NCI-H69 (cell line): Measurements from ENCODE around the gene ADAMTSL1.

Experiments
- DNase-seq: peaks from one replicate; lab custom pipeline; 2025; lab: John Stamatoyannopoulos, UW

Gene ADAMTSL1

DNA sequence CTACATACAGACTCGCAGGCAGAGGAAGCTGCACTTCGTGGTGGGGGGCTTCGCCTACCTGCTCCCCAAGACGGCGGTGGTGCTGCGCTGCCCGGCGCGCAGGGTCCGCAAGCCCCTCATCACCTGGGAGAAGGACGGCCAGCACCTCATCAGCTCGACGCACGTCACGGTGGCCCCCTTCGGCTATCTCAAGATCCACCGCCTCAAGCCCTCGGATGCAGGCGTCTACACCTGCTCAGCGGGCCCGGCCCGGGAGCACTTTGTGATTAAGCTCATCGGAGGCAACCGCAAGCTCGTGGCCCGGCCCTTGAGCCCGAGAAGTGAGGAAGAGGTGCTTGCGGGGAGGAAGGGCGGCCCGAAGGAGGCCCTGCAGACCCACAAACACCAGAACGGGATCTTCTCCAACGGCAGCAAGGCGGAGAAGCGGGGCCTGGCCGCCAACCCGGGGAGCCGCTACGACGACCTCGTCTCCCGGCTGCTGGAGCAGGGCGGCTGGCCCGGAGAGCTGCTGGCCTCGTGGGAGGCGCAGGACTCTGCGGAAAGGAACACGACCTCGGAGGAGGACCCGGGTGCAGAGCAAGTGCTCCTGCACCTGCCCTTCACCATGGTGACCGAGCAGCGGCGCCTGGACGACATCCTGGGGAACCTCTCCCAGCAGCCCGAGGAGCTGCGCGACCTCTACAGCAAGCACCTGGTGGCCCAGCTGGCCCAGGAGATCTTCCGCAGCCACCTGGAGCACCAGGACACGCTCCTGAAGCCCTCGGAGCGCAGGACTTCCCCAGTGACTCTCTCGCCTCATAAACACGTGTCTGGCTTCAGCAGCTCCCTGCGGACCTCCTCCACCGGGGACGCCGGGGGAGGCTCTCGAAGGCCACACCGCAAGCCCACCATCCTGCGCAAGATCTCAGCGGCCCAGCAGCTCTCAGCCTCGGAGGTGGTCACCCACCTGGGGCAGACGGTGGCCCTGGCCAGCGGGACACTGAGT lies 303.2 kb downstream of the ADAMTSL1 start:
- DNase-seq = no peak

- DNase-seq = no peak
Observed at GRCh38 chr9:18778147-18778546, 304.2 kb downstream of the ADAMTSL1 start.

- DNase-seq = no peak
Observed at GRCh38 chr9:18778846-18779245, 304.9 kb downstream of the ADAMTSL1 start.

GRCh38 chr9:18783909-18784308 lies 310.0 kb downstream of the ADAMTSL1 start:
- no peak for DNase-seq

DNA sequence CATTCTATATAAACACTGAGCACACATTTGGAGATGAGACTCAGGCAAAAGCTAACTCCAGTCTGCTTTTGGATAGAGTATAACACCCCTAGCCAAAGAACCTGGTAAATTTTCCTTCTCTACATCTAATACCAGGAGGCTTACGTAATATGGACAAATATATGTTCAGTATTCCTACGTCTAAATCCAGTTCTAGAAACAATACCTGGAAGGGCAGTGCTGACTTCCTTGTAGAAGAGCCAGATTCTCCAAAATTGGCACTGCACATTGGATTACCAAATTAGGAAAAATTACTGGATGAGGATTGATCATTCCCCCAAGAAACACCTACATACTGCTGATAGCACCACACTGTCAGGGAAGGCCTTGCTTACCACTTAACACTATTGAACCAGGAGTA lies 311.7 kb downstream of the ADAMTSL1 start:
- no peak for DNase-seq

DNA sequence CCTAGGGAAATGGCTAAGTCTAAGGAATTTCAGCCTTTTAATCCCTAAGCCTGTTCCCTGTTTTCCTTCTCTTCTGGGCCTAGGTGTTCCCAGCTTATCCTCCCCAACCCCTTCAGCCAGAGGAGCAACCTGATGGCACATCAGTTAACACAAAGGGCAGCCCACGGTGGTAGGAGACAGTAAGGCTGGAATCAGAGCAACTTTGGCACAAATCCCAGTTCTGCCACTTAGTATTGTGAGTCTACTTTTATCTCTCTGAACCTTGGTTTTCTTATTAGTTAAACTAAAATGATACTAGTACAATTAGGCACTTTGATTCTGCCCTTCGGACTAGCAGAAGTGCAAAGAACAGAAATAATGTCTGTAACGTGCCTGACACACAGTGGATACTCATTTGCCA lies 312.2 kb downstream of the ADAMTSL1 start:
- peak; percentile 79 for DNase-seq

DNA sequence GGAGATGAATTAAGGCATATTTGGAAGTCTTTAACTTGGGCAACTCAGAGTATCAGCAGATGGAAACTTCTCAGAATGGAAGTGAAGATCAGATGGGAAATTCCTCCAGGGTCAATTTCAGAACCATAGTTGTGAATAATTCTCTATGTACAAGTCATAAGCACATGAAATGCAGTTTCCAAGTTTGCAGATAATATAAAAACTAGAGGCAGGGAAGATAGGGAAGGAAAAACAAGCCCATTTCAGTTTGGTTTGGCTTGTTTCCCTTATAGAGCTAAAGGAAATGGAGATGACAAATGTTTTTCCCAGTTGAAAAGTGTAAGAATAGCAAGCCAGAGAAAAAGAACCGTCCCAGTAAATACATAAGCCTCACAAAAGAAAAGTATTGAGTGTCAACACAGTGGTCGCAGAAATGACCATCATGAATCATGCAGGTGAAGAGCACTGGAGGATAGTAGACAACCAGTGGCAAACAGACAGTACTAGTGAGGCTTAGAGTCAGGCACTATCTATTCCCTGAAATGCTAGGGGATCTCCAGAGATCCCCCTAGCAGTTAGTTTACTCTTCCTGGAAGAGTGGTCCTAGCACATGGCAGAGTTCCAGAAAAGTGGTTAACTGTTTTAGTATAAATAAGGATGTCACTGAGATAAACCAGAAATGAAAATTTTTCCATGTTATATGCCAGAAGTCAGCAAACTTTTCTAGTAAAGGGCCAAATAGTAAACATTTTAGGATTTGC lies 313.1 kb downstream of the ADAMTSL1 start:
- no peak for DNase-seq

GRCh38 chr9:18788256-18788655 lies 314.3 kb downstream of the ADAMTSL1 start:
- DNase-seq = no peak

DNA sequence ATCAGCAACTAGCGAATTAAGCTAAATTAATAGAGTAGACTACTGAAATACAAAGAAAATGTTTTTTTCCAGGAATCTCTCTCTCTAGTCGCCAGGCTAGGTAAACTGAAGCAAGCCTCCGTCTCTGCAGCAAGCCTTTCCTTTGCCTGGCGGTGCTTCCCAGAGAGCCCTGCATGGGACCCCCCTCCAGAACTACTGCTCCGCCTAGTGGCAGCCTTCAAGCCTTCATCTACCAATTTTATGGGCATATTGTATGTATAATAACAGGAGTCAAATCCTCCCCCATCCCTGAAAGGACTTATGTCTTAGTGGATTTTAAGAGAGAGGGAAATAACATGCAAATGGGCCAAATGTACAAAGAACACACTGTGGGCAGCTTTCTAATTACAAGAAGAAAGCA lies 317.1 kb downstream of the ADAMTSL1 start:
- DNase-seq = peak; percentile 64

DNA sequence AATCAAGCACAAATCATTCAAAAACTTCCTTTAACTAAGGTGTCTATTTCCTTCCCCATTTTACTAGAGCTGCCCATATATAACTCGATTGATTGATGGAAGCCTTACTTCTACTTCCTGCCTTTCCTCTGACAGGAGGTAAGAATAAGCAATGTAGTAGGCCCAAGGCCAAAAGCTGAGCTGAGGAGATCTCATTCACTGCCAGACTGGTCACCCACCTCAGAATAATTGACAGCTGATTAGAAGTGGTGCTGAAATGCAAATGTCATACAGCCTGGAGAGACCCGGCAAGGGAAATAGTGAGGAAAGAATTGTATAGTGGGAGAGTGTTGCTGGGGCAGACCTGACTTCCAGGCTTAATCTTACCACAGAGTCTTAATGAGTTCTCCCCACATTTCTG lies 319.2 kb downstream of the ADAMTSL1 start:
- no peak for DNase-seq

- DNase-seq = no peak
Observed at GRCh38 chr9:18795947-18796671, 322.2 kb downstream of the ADAMTSL1 start.

- no peak for DNase-seq
Observed at GRCh38 chr9:18796696-18797270, 322.8 kb downstream of the ADAMTSL1 start.

- DNase-seq = no peak
Observed at GRCh38 chr9:18798106-18798505, 324.2 kb downstream of the ADAMTSL1 start.

- no peak for DNase-seq
Observed at GRCh38 chr9:18798508-18799290, 324.7 kb downstream of the ADAMTSL1 start.

- no peak for DNase-seq
Observed at GRCh38 chr9:18799428-18799827, 325.5 kb downstream of the ADAMTSL1 start.

- DNase-seq = no peak
Observed at GRCh38 chr9:18800579-18800978, 326.6 kb downstream of the ADAMTSL1 start.

DNA sequence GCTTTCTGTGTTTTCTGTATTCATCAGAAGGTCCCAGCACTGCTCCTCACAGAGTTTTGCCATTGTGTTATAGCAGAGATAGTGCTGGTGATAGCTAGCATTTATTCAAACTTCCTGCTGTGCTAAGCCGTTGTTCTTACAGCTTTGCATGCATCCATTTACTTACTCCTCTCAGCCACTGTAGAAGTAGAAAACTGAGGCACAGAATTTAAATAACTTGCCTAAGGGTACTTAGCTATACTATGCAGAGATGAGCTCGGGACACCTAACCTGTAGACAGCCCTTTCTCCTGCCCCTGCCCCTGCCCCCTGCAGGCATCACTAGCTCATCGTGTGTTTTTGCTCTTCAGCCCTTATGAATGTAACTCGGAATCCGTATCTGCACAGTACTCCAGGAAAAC lies 331.4 kb downstream of the ADAMTSL1 start:
- no peak for DNase-seq

DNA sequence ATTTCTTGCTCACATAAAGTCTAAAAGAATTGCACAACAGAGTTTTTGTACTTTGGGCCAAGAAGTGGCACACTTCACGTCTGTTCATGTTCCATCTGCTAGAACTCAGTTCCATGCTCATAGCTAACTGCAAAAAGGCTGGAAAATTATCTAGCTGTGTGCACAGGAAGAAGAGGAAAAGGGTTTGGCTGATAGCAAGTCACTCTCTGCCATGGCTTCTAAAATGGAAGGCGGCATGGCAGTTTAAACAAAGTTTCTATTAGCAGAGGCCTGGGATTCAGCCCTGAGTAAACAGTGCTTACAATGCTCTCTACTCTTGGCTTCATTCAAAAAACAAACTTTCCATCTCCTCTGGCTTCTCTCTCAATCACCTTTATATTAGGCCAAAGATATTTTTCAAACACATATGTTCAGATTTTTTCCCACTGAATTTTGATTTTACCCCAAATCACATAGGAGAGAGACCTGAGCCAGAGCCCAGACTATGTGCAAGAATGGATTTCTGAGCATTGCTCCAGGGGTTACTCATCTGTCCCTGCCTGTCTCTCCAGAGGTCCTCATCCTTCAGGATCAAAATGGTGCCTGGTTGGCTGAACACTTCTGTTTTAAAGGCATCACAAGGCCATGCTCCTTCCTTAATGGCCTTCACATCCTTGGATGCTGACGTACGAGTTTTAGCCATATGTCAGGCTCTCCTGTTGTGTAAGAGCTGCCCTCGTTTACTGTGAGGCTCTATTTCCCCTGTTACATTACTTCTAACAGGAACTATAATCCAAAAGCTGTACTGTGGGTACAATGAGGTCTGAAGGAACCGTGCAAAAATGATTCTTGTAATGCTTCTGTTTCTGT lies 332.5 kb downstream of the ADAMTSL1 start:
- peak; percentile 48 for DNase-seq

- DNase-seq = no peak
Observed at GRCh38 chr9:18810581-18810980, 336.6 kb downstream of the ADAMTSL1 start.

DNA sequence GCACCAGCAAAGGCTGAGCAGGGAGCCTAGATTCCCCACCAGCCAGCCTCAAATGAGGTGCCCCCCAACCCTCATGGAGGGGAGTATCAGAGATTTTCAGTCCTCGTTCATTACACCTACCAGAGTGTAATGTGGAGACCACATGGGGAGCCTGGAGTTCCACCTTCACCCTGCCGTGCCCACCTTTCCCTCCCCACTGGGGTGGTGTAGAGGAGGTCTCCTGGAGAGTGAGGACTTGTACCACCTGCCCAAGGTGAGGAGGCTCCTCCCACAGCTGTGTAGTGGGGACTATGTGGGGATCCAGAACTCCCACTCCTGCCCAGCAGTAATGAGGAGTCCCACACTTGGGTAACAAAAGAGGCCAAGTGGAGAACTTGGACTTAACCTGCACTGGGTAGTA lies 337.2 kb downstream of the ADAMTSL1 start:
- no peak for DNase-seq
